ENCODE results near the gene ASB15. TPM values are rescaled to one million over a fixed set of nuclear protein-coding genes. Genes with fewer than 3 reads are reported as not detected.

ASB15 gene
- total and polyA plus RNA-seq, 2 of the 4 experiments (the other 2 are of a cell fraction), result not detected

DNA sequence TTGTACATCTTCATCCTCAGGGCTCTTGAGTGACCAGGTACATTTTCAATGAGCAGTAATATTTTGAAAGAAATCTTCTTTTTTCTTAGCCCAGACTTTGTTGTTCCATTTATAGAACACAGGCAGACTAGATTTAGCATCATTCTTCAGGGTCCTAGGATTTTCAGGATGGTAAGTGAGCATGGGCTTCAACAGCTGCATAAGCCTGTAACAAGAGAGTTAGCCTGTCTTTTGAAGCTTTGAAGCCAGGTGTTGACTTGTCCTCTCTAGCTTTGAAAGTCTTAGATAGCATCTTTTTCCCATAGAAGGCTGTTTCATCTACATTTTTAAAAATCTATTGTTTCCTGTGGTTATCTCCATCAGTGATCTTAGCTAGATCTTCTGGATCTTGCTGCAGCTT is 39.5 kb upstream of the ASB15 start:
- in situ Hi-C loops (cut with MboI; ENCODE audit: low sequenced_read_pairs), result no loop called here
- no peaks in the 10 kb centered on the region for H3K9me3 ChIP-seq (ENCODE audit: control insufficient read depth, insufficient read depth, low read length)
- H3K27ac ChIP-seq (ENCODE audit: insufficient read depth, low read length), result no peak overlapping the region
- no peak overlapping the region for H3K4me2 ChIP-seq (ENCODE audit: low read depth, low read length)
- H2AFZ ChIP-seq (replicated peaks; ENCODE audit: low read length, poor library complexity), result no peak overlapping the region
- DNase-seq (no peak), ATAC-seq (ENCODE audit: low read depth) (no peak)
- H4K91ac ChIP-seq (ENCODE audit: insufficient read depth, low read depth, low read length), result no peak overlapping the region
- H2AK9ac ChIP-seq (replicated peaks; ENCODE audit: low read depth, low read length, poor library complexity), result no peak overlapping the region
- no peak overlapping the region for H3K9ac ChIP-seq (ENCODE audit: low read depth, low read length)
- H2BK20ac ChIP-seq (ENCODE audit: low read depth, low read length), result no peak overlapping the region
- no peak overlapping the region for H4K5ac ChIP-seq (ENCODE audit: low read depth, low read length)
- no peak for TF ChIP-seq NFE2L2 (IDR thresholded peaks at IDR 0.05; ENCODE audit: low read depth, low read length)
- no peak for TF ChIP-seq CHD1 (IDR thresholded peaks at IDR 0.05; ENCODE audit: low read depth, low read length)
- no peak for TF ChIP-seq RFX5 (IDR thresholded peaks at IDR 0.05; ENCODE audit: low read depth, low read length)
- no peak for TF ChIP-seq RCOR1 (IDR thresholded peaks at IDR 0.05; ENCODE audit: insufficient replicate concordance, low read length)
- no peak for TF ChIP-seq SMC3 (IDR thresholded peaks at IDR 0.05; ENCODE audit: low read depth, low read length)
- no peak for TF ChIP-seq USF2 (IDR thresholded peaks at IDR 0.05; ENCODE audit: low read depth, low read length)
- TF ChIP-seq MXI1 (IDR thresholded peaks at IDR 0.05; ENCODE audit: borderline replicate concordance, low read depth, low read length), result no peak
- TF ChIP-seq RAD21 (IDR thresholded peaks at IDR 0.05; ENCODE audit: low read length), result no peak
- no peaks in the 10 kb centered on the region for H4K20me1 ChIP-seq (ENCODE audit: insufficient read depth, low read length)
- ChIA-PET CTCF (no interaction called here), POLR2A (ENCODE audit: unreplicated experiment) (no interaction called here)
- H3K4me1 ChIP-seq (ENCODE audit: control insufficient read depth, insufficient read depth, low read length), result no peaks in the 10 kb centered on the region
- peaks cover 3 to 4% of the 10 kb centered on the region in 2 experiments; a peak in 3 of 4 replicates for H3K79me1 ChIP-seq (ENCODE audit: low read depth in 1 of 2, low read length in 2 of 2)
- H3K18ac ChIP-seq (ENCODE audit: low read depth, low read length), result no peak overlapping the region
- H3K36me3 ChIP-seq (ENCODE audit: control insufficient read depth, insufficient read depth, low read length), result no peaks in the 10 kb centered on the region
- no peak overlapping the region for H4K8ac ChIP-seq (ENCODE audit: low read depth in 2 of 2, low read length in 2 of 2)
- no peak overlapping the region for H2BK15ac ChIP-seq (ENCODE audit: low read depth, low read length)
- intact Hi-C loops (cut with micrococcal nuclease), result no loop called here
- H3K56ac ChIP-seq (ENCODE audit: extremely low read depth, insufficient read depth, low read length), result no peak overlapping the region
- H3K27me3 ChIP-seq (ENCODE audit: control insufficient read depth, insufficient read depth, low read length), result no peaks in the 10 kb centered on the region; the same call in 1 of the 2 replicates
- no peak overlapping the region for H2BK5ac ChIP-seq (ENCODE audit: low read depth, low read length, poor library complexity, severe bottlenecking)
- BruUV-seq (replicated peaks), result no TSS peak
- no peak overlapping the region for H3K14ac ChIP-seq (replicated peaks; ENCODE audit: low read depth, low read length)
- H2AK5ac ChIP-seq (ENCODE audit: low read depth, low read length), result no peak overlapping the region
- dilution Hi-C loops (cut with HindIII; ENCODE audit: low sequenced_read_pairs, unreplicated experiment), result no loop called here
- no peak overlapping the region for H3K4me3 ChIP-seq (ENCODE audit: insufficient read depth, low read depth, low read length)
- no peak overlapping the region for H3K4ac ChIP-seq (ENCODE audit: low read depth, low read length)
- H2BK120ac ChIP-seq (ENCODE audit: low read depth, low read length), result no peak overlapping the region
- H3K9me1 ChIP-seq (ENCODE audit: insufficient read depth, low read length), result no peaks in the 10 kb centered on the region
- H3K23ac ChIP-seq (ENCODE audit: low read depth, low read length), result no peak overlapping the region

Data from IMR-90 (cell line).